A549 (cell line): Measurements from ENCODE around the gene NFX1.

Experiments used
- BCL3 ChIP-seq: fragments of >200 bp; sonication (Bioruptor Twin); formaldehyde crosslinking; IDR thresholded peaks from 3 replicates; pipeline ENCODE4 v1.6.1; 2016
- CTCF ChIP-seq: fragments of >200 bp; sonication (Bioruptor Twin); formaldehyde crosslinking; IDR thresholded peaks from 3 replicates; pipeline ENCODE4 v1.5.1; 2016
- EP300 ChIP-seq, 2 experiments: fragments of >200 bp; sonication (Bioruptor Twin); formaldehyde crosslinking; IDR thresholded peaks; 2 replicates in 1 of 2; 3 replicates in 1 of 2; pipeline ENCODE4 v1.6.1; 2016 to 2017
- POLR2A ChIP-seq: IDR thresholded peaks from 2 replicates; pipeline ENCODE4 v1.6.1; 2012; ENCODE audit warnings: mild to moderate bottlenecking, low read length
- RNF2 ChIP-seq: fragments of 200-600 bp; sonication (generic); IDR thresholded peaks from 2 replicates; pipeline ENCODE4 v1.6.1; 2016; ENCODE audit warnings: low read depth, mild to moderate bottlenecking, antibody characterized with exemption, moderate library complexity, borderline replicate concordance
- SMC3 ChIP-seq: fragments of >200 bp; sonication (Bioruptor Twin); formaldehyde crosslinking; IDR thresholded peaks from 3 replicates; pipeline ENCODE4 v1.6.1; 2018; ENCODE audit warnings: inconsistent platforms

GRCh38 chr9:33381231-33381791, 91.0 kb downstream of the NFX1 start:
- TF ChIP-seq CTCF (no peak), POLR2A (no peak), EP300 (IDR thresholded peaks at IDR 0.05) (no peak), RNF2 (no peak), BCL3 (no peak), SMC3 (no peak)
